NCI-H2227 (cell line): ENCODE results near the gene NEUROD1.

Experiments
- DNase-seq: peaks from one replicate; lab custom pipeline; 2025; ENCODE audit not compliant: unreplicated experiment; lab: John Stamatoyannopoulos, UW

Gene NEUROD1

GRCh38 chr2:181680937-181681811 lies 857 bp upstream of the NEUROD1 start:
- no peak for DNase-seq

GRCh38 chr2:181679544-181679979 lies 755 bp downstream of the NEUROD1 start:
- DNase-seq: peak; percentile 71

- DNase-seq: peak; percentile 37
Measured at GRCh38 chr2:181678861-181679543, 1.3 kb downstream of the NEUROD1 start.

- peak; percentile 27 for DNase-seq
Measured at GRCh38 chr2:181677912-181678586, 2.3 kb downstream of the NEUROD1 start.

- no peak for DNase-seq
Measured at GRCh38 chr2:181675254-181675653, 5.1 kb downstream of the NEUROD1 start.

GRCh38 chr2:181674461-181674860 lies 5.9 kb downstream of the NEUROD1 start:
- DNase-seq: no peak

- peak; percentile 83 for DNase-seq
Measured at GRCh38 chr2:181673173-181673572, 7.1 kb downstream of the NEUROD1 start.

GRCh38 chr2:181672255-181673008 lies 7.9 kb downstream of the NEUROD1 start:
- no peak for DNase-seq

GRCh38 chr2:181670632-181671031 lies 9.7 kb downstream of the NEUROD1 start:
- no peak for DNase-seq

- no peak for DNase-seq
Measured at GRCh38 chr2:181667234-181667633, 13.1 kb downstream of the NEUROD1 start.

GRCh38 chr2:181662287-181662686 lies 18.0 kb downstream of the NEUROD1 start:
- no peak for DNase-seq

- peak; percentile 62 for DNase-seq
Measured at GRCh38 chr2:181660181-181660580, 20.1 kb downstream of the NEUROD1 start.

- peak; percentile 39 for DNase-seq
Measured at GRCh38 chr2:181658444-181658843, 21.9 kb downstream of the NEUROD1 start.

- DNase-seq: no peak
Measured at GRCh38 chr2:181657379-181657778, 22.9 kb downstream of the NEUROD1 start.

GRCh38 chr2:181656450-181657291 lies 23.6 kb downstream of the NEUROD1 start, which contains the start of gene CERKL:
TSS of gene CERKL (minus strand) at chr2:181657105. CDS start at chr2:181657006, 99 bp downstream.
- DNase-seq: peak; percentile 71

- DNase-seq: no peak
Measured at GRCh38 chr2:181655519-181655918, 24.8 kb downstream of the NEUROD1 start.

- DNase-seq: no peak
Measured at GRCh38 chr2:181649436-181649979, 30.8 kb downstream of the NEUROD1 start.

- DNase-seq: no peak
Measured at GRCh38 chr2:181648478-181649155, 31.7 kb downstream of the NEUROD1 start.

GRCh38 chr2:181646415-181646987 lies 33.8 kb downstream of the NEUROD1 start:
- no peak for DNase-seq
